IMR-90 (cell line): ENCODE measurements around the gene KRT79. TPM values are rescaled to one million over a fixed set of nuclear protein-coding genes. Genes with fewer than 3 reads are reported as not detected.

ENCODE experiments used
- ATAC-seq: fragments of 200-7000 bp; cut with Tn5 transposase; 2 replicates; pipeline ENCODE4 v1.9.1; 2020; ENCODE audit warnings: low read depth, mild to moderate bottlenecking, moderate library complexity
- BruUV-seq: library from RNA; stranded (reverse); fragments of 400-500 nt; replicated peaks from 2 replicates; lab custom pipeline; 2021; lab: Mats Ljungman, UMichigan
- CTCF ChIA-PET: fragments of 300-600 bp; formaldehyde crosslinking; extraction: SDS; loops from one replicate; lab custom pipeline; 2021; ENCODE audit warnings: antibody characterized with exemption; lab: Yijun Ruan, JAX
- POLR2A ChIA-PET: fragments of 300-600 bp; sonication (Branson Sonifier 250); formaldehyde crosslinking; loops from one replicate; lab custom pipeline; 2022; ENCODE audit warnings: antibody characterized with exemption; ENCODE audit not compliant: unreplicated experiment; lab: Charles Lee
- DNase-seq: peaks from one replicate; pipeline ENCODE4 v3.0.0; 2013
- H2AFZ ChIP-seq: replicated peaks from 2 replicates; pipeline ENCODE3; 2013; ENCODE audit warnings: low read length, mild to moderate bottlenecking; ENCODE audit not compliant: poor library complexity
- H2AK5ac ChIP-seq: 2 replicates; pipeline ENCODE4 v1.6.1; 2013; ENCODE audit warnings: low read depth, low read length, inconsistent platforms
- H2AK9ac ChIP-seq: replicated peaks from 2 replicates; pipeline ENCODE3; 2013; ENCODE audit warnings: mild to moderate bottlenecking, low read depth, low read length, moderate library complexity; ENCODE audit not compliant: poor library complexity
- H2BK120ac ChIP-seq: 2 replicates; pipeline ENCODE4 v1.6.1; 2013; ENCODE audit warnings: low read depth, low read length, inconsistent platforms
- H2BK15ac ChIP-seq: 3 replicates; pipeline ENCODE4 v1.6.1; 2013; ENCODE audit warnings: low read depth, low read length, inconsistent platforms
- H2BK20ac ChIP-seq: 2 replicates; pipeline ENCODE4 v1.6.1; 2013; ENCODE audit warnings: low read depth, mild to moderate bottlenecking, inconsistent platforms, low read length, moderate library complexity
- H2BK5ac ChIP-seq: 2 replicates; pipeline ENCODE4 v1.6.1; 2013; ENCODE audit warnings: mild to moderate bottlenecking, low read depth, low read length, inconsistent platforms; ENCODE audit not compliant: poor library complexity, severe bottlenecking
- H3K14ac ChIP-seq: replicated peaks from 2 replicates; pipeline ENCODE4 v1.6.1; 2013; ENCODE audit warnings: low read depth, low read length, inconsistent platforms
- H3K18ac ChIP-seq: 2 replicates; pipeline ENCODE4 v1.6.1; 2013; ENCODE audit warnings: low read depth, low read length, control low read depth
- H3K23ac ChIP-seq: 2 replicates; pipeline ENCODE4 v1.6.1; 2013; ENCODE audit warnings: low read depth, low read length, inconsistent platforms
- H3K27ac ChIP-seq: 2 replicates; pipeline ENCODE4 v1.5.1; 2013; ENCODE audit warnings: mild to moderate bottlenecking, control low read depth, low read length; ENCODE audit not compliant: insufficient read depth
- H3K27me3 ChIP-seq: 2 replicates; pipeline ENCODE4 v1.6.1; 2013; ENCODE audit warnings: low read length; ENCODE audit not compliant: control insufficient read depth, insufficient read depth
- H3K36me3 ChIP-seq: 2 replicates; pipeline ENCODE4 v1.6.1; 2013; ENCODE audit warnings: low read length, mixed read lengths; ENCODE audit not compliant: control insufficient read depth, insufficient read depth
- H3K4ac ChIP-seq: 2 replicates; pipeline ENCODE4 v1.6.1; 2013; ENCODE audit warnings: low read depth, low read length, inconsistent platforms
- H3K4me1 ChIP-seq: 2 replicates; pipeline ENCODE4 v1.6.1; 2013; ENCODE audit warnings: low read length, mixed read lengths; ENCODE audit not compliant: control insufficient read depth, insufficient read depth
- H3K4me2 ChIP-seq: 2 replicates; pipeline ENCODE4 v1.6.1; 2013; ENCODE audit warnings: low read depth, mild to moderate bottlenecking, control low read depth, low read length, moderate library complexity
- H3K4me3 ChIP-seq: 2 replicates; pipeline ENCODE4 v1.5.1; 2013; ENCODE audit warnings: low read depth, mild to moderate bottlenecking, control low read depth, low read length, moderate library complexity; ENCODE audit not compliant: insufficient read depth
- H3K56ac ChIP-seq: 2 replicates; pipeline ENCODE4 v1.6.1; 2013; ENCODE audit warnings: low read length, inconsistent platforms; ENCODE audit not compliant: insufficient read depth; ENCODE audit errors: extremely low read depth
- H3K79me1 ChIP-seq, 2 experiments: 2 replicates each; pipeline ENCODE4 v1.6.1; 2013; ENCODE audit warnings: low read length in 2 of 2, inconsistent platforms in 1 of 2, low read depth in 1 of 2
- H3K9ac ChIP-seq: 2 replicates; pipeline ENCODE4 v1.6.1; 2013; ENCODE audit warnings: low read depth, low read length, control low read depth
- H3K9me1 ChIP-seq: 2 replicates; pipeline ENCODE4 v1.6.1; 2013; ENCODE audit warnings: low read length, inconsistent platforms; ENCODE audit not compliant: insufficient read depth
- H3K9me3 ChIP-seq: 2 replicates; pipeline ENCODE4 v1.6.1; 2013; ENCODE audit warnings: low read length; ENCODE audit not compliant: control insufficient read depth, insufficient read depth
- H4K20me1 ChIP-seq: 2 replicates; pipeline ENCODE4 v1.6.1; 2013; ENCODE audit warnings: low read length, inconsistent platforms; ENCODE audit not compliant: insufficient read depth
- H4K5ac ChIP-seq: 2 replicates; pipeline ENCODE4 v1.6.1; 2013; ENCODE audit warnings: mild to moderate bottlenecking, low read depth, low read length, control low read depth
- H4K8ac ChIP-seq, 2 experiments: 2 replicates each; pipeline ENCODE4 v1.6.1; 2013; ENCODE audit warnings: low read depth in 2 of 2, low read length in 2 of 2, control low read depth in 1 of 2, inconsistent platforms in 1 of 2
- H4K91ac ChIP-seq: 2 replicates; pipeline ENCODE4 v1.6.1; 2013; ENCODE audit warnings: low read depth, low read length, inconsistent platforms; ENCODE audit not compliant: insufficient read depth
- BHLHE40 ChIP-seq: fragments of 150-350 bp; IDR thresholded peaks from 2 replicates; pipeline ENCODE4 v1.6.1; 2016; ENCODE audit warnings: mild to moderate bottlenecking, low read depth, low read length
- CEBPB ChIP-seq: IDR thresholded peaks from 2 replicates; pipeline ENCODE4 v1.6.1; 2012; ENCODE audit warnings: low read depth, low read length, improper control_type of control experiment
- MXI1 ChIP-seq: IDR thresholded peaks from 2 replicates; pipeline ENCODE4 v1.6.1; 2012; ENCODE audit warnings: low read depth, mild to moderate bottlenecking, low read length, moderate library complexity, borderline replicate concordance
- NFE2L2 ChIP-seq: fragments of 150-350 bp; IDR thresholded peaks from 2 replicates; pipeline ENCODE4 v1.6.1; 2016; ENCODE audit warnings: low read depth, mild to moderate bottlenecking, low read length
- POLR2A ChIP-seq: IDR thresholded peaks from 2 replicates; pipeline ENCODE4 v1.6.1; 2012; ENCODE audit warnings: mild to moderate bottlenecking, low read depth, low read length
- RCOR1 ChIP-seq: IDR thresholded peaks from 2 replicates; pipeline ENCODE4 v1.6.1; 2012; ENCODE audit warnings: mild to moderate bottlenecking, low read length, improper control_type of control experiment; ENCODE audit not compliant: insufficient replicate concordance
- RFX5 ChIP-seq: IDR thresholded peaks from 2 replicates; pipeline ENCODE4 v1.8.0; 2012; ENCODE audit warnings: low read depth, mild to moderate bottlenecking, low read length, moderate library complexity
- USF2 ChIP-seq: fragments of 150-350 bp; IDR thresholded peaks from 2 replicates; pipeline ENCODE4 v1.6.1; 2017; ENCODE audit warnings: mild to moderate bottlenecking, antibody characterized with exemption, low read length, low read depth
- WGBS, 2 experiments: methylation state at CpG; one replicate each; pipeline versions ENCODE4 v1.1.5 to v1.1.7; 2013; ENCODE audit warnings: missing lambda C conversion rate in 2 of 2; ENCODE audit not compliant: insufficient read length in 1 of 2; ENCODE audit errors: extremely low coverage in 2 of 2; 5-methylcytosine and 5-hydroxymethylcytosine counted together
- dilution Hi-C: fragments of 300-500 bp; cut with HindIII; formaldehyde crosslinking; loops from one replicate; pipeline ENCODE4 v1.14.3; 2018; ENCODE audit warnings: low sequenced_read_pairs; ENCODE audit not compliant: unreplicated experiment
- in situ Hi-C: fragments of 300-500 bp; cut with MboI; formaldehyde crosslinking; loops from 3 replicates; pipeline ENCODE4 v1.14.3; 2019; ENCODE audit warnings: low sequenced_read_pairs, inconsistent platforms, mixed read lengths
- intact Hi-C: fragments of 100-400 bp; cut with micrococcal nuclease; formaldehyde crosslinking; loops from 2 replicates; pipeline ENCODE4 v1.10.0; 2022
- polyA plus RNA-seq, 3 experiments: library from polyadenylated mRNA; depleted of rRNA; stranded (reverse); fragments of >200 nt; gene quantifications; 2 replicates each; pipeline ENCODE4 v1.2.3, GENCODE V29; 2012; ENCODE audit warnings: low replicate concordance in 1 of 3
- total RNA-seq: library from RNA; depleted of rRNA; stranded (reverse); fragments of >200 nt; gene quantifications from 2 replicates; pipeline ENCODE4 v1.2.3, GENCODE V29; 2012

The KRT79 gene
- total and polyA plus RNA-seq, 2 of the 4 experiments (the other 2 are of a cell fraction): under 0.01 to 0.24 TPM

GRCh38 chr12:52817003-52817698, 17.0 kb downstream of the KRT79 start:
- Histone ChIP-seq H3K4me1 (peaks cover 6% of the 10 kb centered on the region), H2BK120ac (no peak overlapping the region), H2AK5ac (no peak overlapping the region), H2AFZ (no peak overlapping the region), H2BK20ac (no peak overlapping the region), H3K23ac (no peak overlapping the region), H3K14ac (no peak overlapping the region), H3K27ac (no peak overlapping the region), H3K4me3 (no peak overlapping the region), H3K56ac (no peak overlapping the region), H4K20me1 (no peaks in the 10 kb centered on the region; the same call in 1 of the 2 replicates), H3K9me3 (no peaks in the 10 kb centered on the region), H2AK9ac (no peak overlapping the region), H3K4ac (no peak overlapping the region), H2BK5ac (no peak overlapping the region), H3K18ac (no peak overlapping the region), H3K9me1 (no peaks in the 10 kb centered on the region), H3K27me3 (peaks cover 47% of the 10 kb centered on the region), H3K79me1 (no peaks in the 10 kb centered on the region), H4K5ac (no peak overlapping the region), H3K9ac (no peak overlapping the region), H4K8ac (no peak overlapping the region), H3K36me3 (no peaks in the 10 kb centered on the region), H3K4me2 (no peak overlapping the region), H4K91ac (no peak overlapping the region), H2BK15ac (no peak overlapping the region)
- no TSS peak for BruUV-seq
- no peak for DNase-seq
- ChIA-PET POLR2A (no interaction called here), CTCF (interaction anchor here (0.7 kb wide), 1 partner anchor 13 kb away, joined by 3 read pairs; no protein-coding TSS in a partner anchor)
- dilution Hi-C loops (no loop called here), in situ Hi-C loops (no loop called here), intact Hi-C loops (no loop called here)
- TF ChIP-seq RCOR1 (no peak), NFE2L2 (no peak), RFX5 (no peak), MXI1 (no peak), POLR2A (no peak), USF2 (no peak), CEBPB (no peak), BHLHE40 (no peak)
- 73% methylated on average over 2 of the region's 8 CpGs; no CpG with 5 or more reads in 1 of the 2 experiments for WGBS, 2 experiments
- no peak for ATAC-seq
